Measurements from ENCODE around the gene HASPIN.

- TF ChIP-seq, protein P1, sequence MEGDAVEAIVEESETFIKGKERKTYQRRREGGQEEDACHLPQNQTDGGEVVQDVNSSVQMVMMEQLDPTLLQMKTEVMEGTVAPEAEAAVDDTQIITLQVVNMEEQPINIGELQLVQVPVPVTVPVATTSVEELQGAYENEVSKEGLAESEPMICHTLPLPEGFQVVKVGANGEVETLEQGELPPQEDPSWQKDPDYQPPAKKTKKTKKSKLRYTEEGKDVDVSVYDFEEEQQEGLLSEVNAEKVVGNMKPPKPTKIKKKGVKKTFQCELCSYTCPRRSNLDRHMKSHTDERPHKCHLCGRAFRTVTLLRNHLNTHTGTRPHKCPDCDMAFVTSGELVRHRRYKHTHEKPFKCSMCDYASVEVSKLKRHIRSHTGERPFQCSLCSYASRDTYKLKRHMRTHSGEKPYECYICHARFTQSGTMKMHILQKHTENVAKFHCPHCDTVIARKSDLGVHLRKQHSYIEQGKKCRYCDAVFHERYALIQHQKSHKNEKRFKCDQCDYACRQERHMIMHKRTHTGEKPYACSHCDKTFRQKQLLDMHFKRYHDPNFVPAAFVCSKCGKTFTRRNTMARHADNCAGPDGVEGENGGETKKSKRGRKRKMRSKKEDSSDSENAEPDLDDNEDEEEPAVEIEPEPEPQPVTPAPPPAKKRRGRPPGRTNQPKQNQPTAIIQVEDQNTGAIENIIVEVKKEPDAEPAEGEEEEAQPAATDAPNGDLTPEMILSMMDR (IDR thresholded peaks at IDR 0.05; ENCODE audit: borderline replicate concordance, extremely low read depth, low read length, poor library complexity, severe bottlenecking) = no peak
- TF ChIP-seq EZH2 (IDR thresholded peaks at IDR 0.05; ENCODE audit: borderline replicate concordance, low read depth, low read length, severe bottlenecking) = no peak
Observed at GRCh38 chr17:3719265-3719664, 4.4 kb upstream of the HASPIN start.
